Erythroblast (primary cell): ENCODE measurements around the gene OR1F1.

ENCODE experiments used
- GATA1 ChIP-seq: IDR thresholded peaks from 2 replicates; pipeline ENCODE4 v1.6.1; 2011; ENCODE audit warnings: low read depth, mild to moderate bottlenecking, control low read depth, low read length, moderate library complexity
- POLR2A ChIP-seq: IDR thresholded peaks from 2 replicates; pipeline ENCODE4 v1.6.1; 2011; ENCODE audit warnings: mild to moderate bottlenecking, low read length

GRCh38 chr16:3248596-3248995, 60.6 kb downstream of the OR1F1 start:
- TF ChIP-seq POLR2A (no peak), GATA1 (no peak)
